HG02798 (cell line): ENCODE measurements around the gene LRRK1.

Experiments
- ATAC-seq: cut with Tn5 transposase; IDR thresholded peaks from one replicate; pipeline ENCODE4 v1.9.1; 2021; ENCODE audit warnings: mild to moderate bottlenecking; ENCODE audit not compliant: unreplicated experiment, poor library complexity

LRRK1 gene

DNA sequence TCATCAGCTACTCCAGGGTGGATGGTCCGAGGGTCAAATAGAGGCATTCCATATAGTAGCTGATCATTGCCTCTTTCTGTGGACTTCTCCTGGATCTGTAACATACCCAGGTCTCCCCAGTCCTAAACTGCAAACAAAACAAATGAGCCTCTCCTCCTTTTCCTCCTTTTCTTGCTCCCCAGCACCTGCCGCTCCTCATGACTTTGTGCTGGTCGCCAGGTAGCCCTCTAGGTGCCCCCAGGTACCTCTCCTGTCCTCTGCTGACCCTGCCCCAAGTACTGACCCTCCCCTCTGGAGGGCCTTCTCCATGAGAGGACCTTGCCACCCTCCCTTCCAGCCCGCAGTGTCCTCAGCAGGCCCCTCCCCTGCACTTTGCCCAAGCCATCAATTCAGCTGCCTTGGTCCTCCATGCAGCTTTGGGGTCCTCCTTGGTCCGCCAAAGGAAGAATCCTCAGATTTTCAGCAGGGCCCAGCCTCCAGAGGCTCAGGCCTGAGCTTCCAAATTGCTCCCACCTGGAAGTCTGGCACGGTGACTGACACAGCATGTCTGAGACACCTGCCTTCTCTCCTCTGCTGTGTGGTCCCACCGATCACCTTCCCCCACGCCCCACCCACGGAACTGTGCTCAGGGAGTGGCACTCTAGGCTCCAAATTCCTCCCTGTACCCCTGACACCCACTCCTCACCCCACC is 111.0 kb downstream of the LRRK1 start:
- no peak for ATAC-seq

GRCh38 chr15:101031213-101031612 is 112.1 kb downstream of the LRRK1 start:
- no peak for ATAC-seq

GRCh38 chr15:101033801-101034200 is 114.6 kb downstream of the LRRK1 start:
- no peak for ATAC-seq

DNA sequence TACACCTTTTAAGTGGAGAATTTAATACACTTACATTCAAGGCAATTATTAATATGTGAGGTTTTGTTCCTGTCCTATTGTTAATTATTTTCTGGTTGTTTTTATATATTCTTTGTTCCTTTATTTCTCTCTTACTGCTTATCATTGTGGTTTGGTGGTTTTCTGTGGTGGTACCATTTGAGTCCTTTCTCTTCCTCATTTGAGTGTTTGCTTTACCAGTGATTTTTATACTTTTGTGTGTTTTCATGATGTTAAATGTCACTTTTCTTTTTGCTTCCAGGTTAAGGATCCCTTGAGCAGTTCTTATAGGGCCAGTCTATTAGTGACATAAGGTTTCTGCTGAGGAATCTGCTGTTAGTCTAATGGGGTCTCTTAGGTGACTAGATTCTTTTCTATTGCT is 116.5 kb downstream of the LRRK1 start:
- ATAC-seq, result no peak

DNA sequence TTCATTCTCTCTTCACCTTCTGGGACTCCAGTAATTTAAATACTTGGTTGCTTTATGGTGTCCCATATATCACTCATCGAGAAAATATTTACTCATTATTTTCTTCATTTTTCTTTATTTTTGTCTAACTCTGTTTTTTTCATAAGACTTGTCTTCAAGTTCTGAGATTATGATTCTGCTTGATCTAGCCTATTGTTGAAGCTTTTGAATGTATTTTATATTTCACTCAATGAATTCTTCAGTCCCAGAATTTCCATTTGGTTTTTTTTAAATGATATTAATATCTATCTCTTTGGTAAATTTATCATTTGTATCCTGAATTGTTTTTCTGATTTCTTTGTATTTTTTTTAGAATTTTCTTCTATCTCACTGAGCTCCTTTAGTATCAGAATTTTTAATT is 117.0 kb downstream of the LRRK1 start:
- no peak for ATAC-seq

- no peak for ATAC-seq
These were observed 118.1 kb downstream of the LRRK1 start for GRCh38 chr15:101037090-101037830.

DNA sequence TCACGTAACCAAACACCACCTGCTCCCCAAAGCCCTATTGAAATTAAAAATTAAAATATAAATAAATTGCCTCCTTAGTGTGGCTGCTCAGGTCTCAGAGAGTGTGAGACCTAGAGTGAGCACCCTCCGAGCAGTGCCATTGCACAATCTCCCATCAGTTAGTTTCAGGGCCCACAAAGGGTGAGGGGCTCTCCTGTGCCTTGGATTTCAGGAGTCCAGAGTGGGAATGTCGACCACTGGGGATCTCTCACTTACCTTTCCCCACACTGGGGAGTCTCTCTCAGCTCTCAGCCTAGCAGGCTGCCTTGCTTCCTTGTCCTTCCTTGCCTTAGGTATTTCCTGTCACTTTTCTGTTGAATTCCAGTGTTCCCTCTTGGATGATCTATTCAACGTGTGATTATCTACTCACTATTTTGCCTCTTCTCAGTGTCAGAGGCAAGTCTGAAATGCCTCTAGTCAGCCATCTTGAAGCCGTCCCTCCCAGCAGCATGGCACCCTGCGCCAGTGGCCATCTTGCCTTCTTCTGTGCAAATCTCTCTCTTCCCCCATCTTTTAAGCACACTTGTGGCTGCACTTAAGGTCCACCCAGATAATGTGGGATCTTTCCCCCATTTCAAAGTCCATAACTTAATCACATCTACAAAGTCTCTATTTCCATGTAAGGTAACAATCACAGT is 119.3 kb downstream of the LRRK1 start:
- no peak for ATAC-seq

DNA sequence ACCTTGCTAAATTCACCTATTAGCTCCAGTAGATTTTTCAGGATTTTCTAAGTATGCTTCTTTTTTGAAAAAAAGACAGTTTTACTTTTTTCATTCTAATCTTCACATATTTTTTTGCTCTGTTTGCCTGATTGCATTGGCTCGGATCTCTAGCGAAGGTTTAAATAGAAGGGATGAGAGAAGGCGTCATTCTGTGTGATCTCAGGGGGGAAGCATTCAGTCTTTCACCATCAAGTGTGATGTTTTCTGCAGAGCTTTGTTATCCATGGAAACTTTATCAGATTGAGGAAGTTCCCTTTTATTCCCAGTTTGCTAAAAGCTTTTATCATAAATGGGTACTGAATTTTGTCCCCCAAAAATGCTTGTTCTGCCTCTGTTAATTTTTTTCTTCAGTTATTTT is 120.3 kb downstream of the LRRK1 start:
- no peak for ATAC-seq

GRCh38 chr15:101042320-101042719 is 123.2 kb downstream of the LRRK1 start:
- no peak for ATAC-seq

- no peak for ATAC-seq
These were observed 123.9 kb downstream of the LRRK1 start for GRCh38 chr15:101043011-101043410.

GRCh38 chr15:101043911-101044624 is 124.9 kb downstream of the LRRK1 start:
- ATAC-seq, result no peak

GRCh38 chr15:101044625-101045235 is 125.6 kb downstream of the LRRK1 start:
- no peak for ATAC-seq

DNA sequence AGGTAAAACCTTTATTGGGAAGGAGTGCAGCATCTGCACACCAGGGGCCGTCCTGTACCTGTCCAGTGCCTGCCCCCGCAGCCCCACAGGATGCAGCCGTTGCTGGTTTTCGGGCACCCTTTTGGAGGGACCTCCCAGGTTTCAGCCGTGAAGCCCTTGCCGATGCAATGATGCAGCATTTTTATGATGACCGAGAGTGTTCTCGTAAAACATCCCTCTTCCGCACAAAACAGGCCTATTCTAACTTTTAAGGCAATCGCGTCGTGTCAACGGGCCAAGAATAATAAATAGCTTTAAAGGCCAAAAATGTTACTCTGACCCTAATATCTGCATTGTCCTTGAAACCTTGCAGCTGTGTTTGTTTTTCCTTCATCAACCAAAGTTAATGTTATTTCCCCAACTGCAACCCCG is 126.1 kb downstream of the LRRK1 start:
- ATAC-seq, result no peak

DNA sequence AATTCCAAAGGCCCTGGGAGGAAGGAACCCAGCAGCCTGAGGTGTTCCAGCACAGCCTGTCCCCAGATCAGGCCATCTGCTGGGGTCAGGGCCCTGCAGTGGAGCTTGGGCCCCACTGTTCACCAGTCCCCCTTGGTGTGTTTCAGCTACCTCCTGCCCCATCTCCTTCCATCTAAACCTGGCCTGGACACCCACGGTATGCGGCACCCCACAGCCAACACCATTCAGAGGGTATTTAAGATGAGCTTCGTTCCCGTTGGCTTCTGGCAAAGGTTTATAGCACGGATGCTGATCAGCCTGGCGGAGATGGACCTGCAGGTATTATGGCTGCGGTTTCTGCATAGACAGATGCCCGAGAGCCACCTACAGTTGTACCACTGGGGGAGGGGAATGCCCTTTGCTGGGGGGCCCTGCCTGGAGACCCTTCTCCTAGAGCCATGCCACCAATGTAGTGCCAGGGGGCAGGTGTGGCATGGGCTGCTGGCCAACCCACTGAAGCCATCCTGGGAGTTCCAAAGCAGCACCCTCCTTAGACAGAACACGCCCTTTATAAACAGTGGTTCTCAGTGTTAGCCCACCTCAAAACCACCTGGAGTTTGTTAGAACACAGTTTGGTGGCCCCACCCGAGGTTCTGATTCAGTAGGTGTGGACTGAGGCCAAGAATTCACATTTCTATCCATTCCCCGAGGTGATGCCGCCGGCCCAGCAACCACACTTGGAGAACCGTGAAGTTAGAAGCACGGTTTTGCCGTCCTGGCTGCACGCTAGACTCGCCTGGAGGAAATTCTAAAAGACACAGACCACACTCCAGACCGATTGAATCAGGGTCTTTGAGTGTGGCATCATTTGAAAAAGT is 126.9 kb downstream of the LRRK1 start:
- no peak for ATAC-seq

DNA sequence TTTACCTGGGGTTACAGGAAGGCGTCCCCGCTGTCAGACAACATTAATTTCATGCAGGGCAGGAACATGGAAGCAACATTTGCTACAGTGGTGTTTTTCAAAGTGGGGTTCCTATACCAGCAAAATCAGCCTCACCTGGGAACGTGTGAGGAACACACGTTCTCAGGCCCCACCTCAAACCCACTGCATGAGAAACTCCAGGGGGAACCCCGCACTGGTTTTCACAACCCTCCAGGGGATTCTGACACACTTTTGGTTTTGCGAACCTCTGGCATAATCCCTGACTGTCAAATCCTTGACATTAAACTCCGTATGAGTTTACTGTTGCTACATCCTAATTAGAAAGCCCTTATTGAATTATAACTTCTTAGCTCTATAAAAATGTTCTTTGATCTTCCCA is 127.7 kb downstream of the LRRK1 start:
- no peak for ATAC-seq

DNA sequence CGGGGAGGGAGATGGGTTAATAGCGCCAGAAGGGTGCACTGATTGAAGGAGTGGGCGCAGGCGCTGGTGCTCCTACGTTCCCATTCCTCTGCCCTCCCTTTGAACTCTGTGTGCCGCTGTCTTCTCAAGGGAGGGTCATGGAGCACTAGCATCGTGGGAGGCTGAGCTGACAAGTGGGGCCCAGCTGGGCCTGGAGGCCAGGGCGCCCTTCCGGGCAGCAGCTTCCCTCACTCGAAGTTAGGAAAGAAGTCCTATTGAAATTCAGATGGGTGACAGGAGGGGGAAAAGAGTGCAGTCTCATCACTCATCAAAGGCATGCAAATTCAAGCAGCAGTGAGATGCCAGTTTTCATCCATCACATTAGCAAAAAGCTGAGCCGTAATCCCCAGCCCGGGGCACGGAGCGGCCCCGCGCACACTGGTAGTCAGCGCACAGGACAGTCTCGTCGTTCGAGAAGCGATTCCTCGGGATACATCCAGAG is 128.2 kb downstream of the LRRK1 start:
- ATAC-seq, result no peak

DNA sequence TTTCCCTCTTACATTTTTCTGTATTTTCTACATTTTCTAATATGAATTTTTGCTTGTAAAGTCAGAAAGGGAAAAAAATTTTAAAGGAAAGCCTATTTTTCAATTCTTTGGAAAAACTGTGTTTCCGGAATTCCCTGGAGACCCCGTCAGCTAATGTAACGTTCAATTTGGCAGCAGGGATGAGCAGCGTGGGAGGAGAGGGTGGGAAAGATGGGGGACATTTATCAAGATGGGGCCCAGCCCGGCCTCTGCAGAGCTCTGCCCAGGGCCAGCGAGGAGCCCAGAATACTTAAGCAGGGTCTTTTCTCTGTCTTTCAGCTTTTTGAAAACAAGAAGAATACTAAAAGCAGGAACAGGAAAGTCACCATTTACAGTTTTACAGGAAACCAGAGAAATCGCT is 129.0 kb downstream of the LRRK1 start:
- ATAC-seq, result no peak

- ATAC-seq, result no peak
These were observed 129.4 kb downstream of the LRRK1 start for GRCh38 chr15:101048581-101049030.

DNA sequence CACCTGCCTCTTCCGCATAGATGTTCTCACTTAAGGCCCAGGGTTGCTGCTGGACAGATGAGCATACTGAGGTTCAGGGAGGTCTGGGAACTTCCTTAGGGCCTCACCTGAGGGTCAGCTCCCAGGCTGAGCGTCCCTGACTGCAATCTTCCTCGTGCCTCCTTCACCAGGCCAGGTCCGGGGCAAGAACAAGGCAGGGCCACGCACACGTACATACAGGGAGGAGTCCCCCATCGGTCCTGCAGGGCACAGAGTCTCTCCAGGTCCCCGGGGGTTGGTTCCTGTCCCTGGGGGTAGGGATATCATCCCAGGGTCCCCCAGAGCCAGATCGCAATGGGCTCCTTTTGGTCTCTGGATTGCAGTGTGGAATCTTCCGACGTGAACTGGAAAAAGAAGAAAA is 130.1 kb downstream of the LRRK1 start:
- ATAC-seq, result no peak
